ENCODE results near the gene GNB5. TPM values are rescaled to one million over a fixed set of nuclear protein-coding genes. Genes with fewer than 3 reads are reported as not detected.

GNB5 gene
- total RNA-seq, 2 donors from 2014 or later: 30.1 to 38.5 TPM

GRCh38 chr15:52134502-52135144 is 56.6 kb downstream of the GNB5 start:
- Histone ChIP-seq H3K36me3 (peaks cover 36% of the 10 kb centered on the region), H3K27me3 (no peaks in the 10 kb centered on the region), H3K9me3 (no peaks in the 10 kb centered on the region), H3K27ac (no peak overlapping the region), H3K4me3 (no peak overlapping the region), H3K4me1 (no peaks in the 10 kb centered on the region)
- TF ChIP-seq CTCF (IDR thresholded peaks at IDR 0.05): no peak
- no peak for DNase-seq (ENCODE audit: low spot score)

- H3K4me1 ChIP-seq: no peaks in the 10 kb centered on the region
- peaks cover 36% of the 10 kb centered on the region for H3K36me3 ChIP-seq
- no peaks in the 10 kb centered on the region for H3K27me3 ChIP-seq
- H3K9me3 ChIP-seq: no peaks in the 10 kb centered on the region
- TF ChIP-seq CTCF (IDR thresholded peaks at IDR 0.05): no peak
- H3K4me3 ChIP-seq: no peak overlapping the region
- no peak for DNase-seq (ENCODE audit: low spot score)
- no peak overlapping the region for H3K27ac ChIP-seq
Observed at GRCh38 chr15:52133510-52134220, 57.5 kb downstream of the GNB5 start.

GRCh38 chr15:52132066-52132465 is 59.1 kb downstream of the GNB5 start:
- Histone ChIP-seq H3K27me3 (no peaks in the 10 kb centered on the region), H3K4me1 (no peaks in the 10 kb centered on the region), H3K27ac (no peak overlapping the region), H3K9me3 (no peaks in the 10 kb centered on the region), H3K36me3 (peaks cover 36% of the 10 kb centered on the region), H3K4me3 (no peak overlapping the region)
- TF ChIP-seq CTCF (IDR thresholded peaks at IDR 0.05): no peak
- no peak for DNase-seq (ENCODE audit: low spot score)

- no peak for TF ChIP-seq CTCF (IDR thresholded peaks at IDR 0.05)
- Histone ChIP-seq H3K4me3 (no peak overlapping the region), H3K27ac (no peak overlapping the region), H3K27me3 (no peaks in the 10 kb centered on the region), H3K4me1 (no peaks in the 10 kb centered on the region), H3K36me3 (peaks cover 30% of the 10 kb centered on the region), H3K9me3 (no peaks in the 10 kb centered on the region)
- no peak for DNase-seq (ENCODE audit: low spot score)
Observed at GRCh38 chr15:52128568-52128967, 62.6 kb downstream of the GNB5 start.

- no peak overlapping the region for H3K4me3 ChIP-seq
Observed at GRCh38 chr15:52124270-52124880, 66.8 kb downstream of the GNB5 start.

More at GRCh38 chr15:52124270-52124880, 66.8 kb downstream of the GNB5 start:
- H3K9me3 ChIP-seq: no peaks in the 10 kb centered on the region
- no peak for TF ChIP-seq CTCF (IDR thresholded peaks at IDR 0.05)
- H3K4me1 ChIP-seq: no peaks in the 10 kb centered on the region
- no peak for DNase-seq (ENCODE audit: low spot score)
- H3K27ac ChIP-seq: no peak overlapping the region
- peaks cover 7% of the 10 kb centered on the region for H3K36me3 ChIP-seq
- H3K27me3 ChIP-seq: no peaks in the 10 kb centered on the region
